Peyer's patch (tissue), 4 donors: ENCODE measurements around the gene ABCC6.

Source experiments
- POLR2A ChIP-seq, 2 donors: fragments of 450-650 bp; IDR thresholded peaks; one replicate each; pipeline ENCODE4 v1.5.1; 2017; ENCODE audit warnings: antibody characterized with exemption in 2 of 2, mild to moderate bottlenecking in 2 of 2, moderate library complexity in 2 of 2
- TF ChIP-seq, protein P1 (sequence below), 6 experiments: fragments of 450-650 bp in 4 of 6; fragments of 200-600 bp in 2 of 6; sonication (generic) in 1 of 6; IDR thresholded peaks; one replicate each; pipeline ENCODE4 v1.5.1; 2017 to 2019; ENCODE audit warnings: antibody characterized with exemption in 6 of 6, mild to moderate bottlenecking in 3 of 6, moderate library complexity in 1 of 6

GRCh38 chr16:16167927-16168326 lies 55.4 kb downstream of the ABCC6 start:
- TF ChIP-seq, protein P1, sequence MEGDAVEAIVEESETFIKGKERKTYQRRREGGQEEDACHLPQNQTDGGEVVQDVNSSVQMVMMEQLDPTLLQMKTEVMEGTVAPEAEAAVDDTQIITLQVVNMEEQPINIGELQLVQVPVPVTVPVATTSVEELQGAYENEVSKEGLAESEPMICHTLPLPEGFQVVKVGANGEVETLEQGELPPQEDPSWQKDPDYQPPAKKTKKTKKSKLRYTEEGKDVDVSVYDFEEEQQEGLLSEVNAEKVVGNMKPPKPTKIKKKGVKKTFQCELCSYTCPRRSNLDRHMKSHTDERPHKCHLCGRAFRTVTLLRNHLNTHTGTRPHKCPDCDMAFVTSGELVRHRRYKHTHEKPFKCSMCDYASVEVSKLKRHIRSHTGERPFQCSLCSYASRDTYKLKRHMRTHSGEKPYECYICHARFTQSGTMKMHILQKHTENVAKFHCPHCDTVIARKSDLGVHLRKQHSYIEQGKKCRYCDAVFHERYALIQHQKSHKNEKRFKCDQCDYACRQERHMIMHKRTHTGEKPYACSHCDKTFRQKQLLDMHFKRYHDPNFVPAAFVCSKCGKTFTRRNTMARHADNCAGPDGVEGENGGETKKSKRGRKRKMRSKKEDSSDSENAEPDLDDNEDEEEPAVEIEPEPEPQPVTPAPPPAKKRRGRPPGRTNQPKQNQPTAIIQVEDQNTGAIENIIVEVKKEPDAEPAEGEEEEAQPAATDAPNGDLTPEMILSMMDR (IDR thresholded peaks at IDR 0.05), result no peak
- TF ChIP-seq POLR2A (IDR thresholded peaks at IDR 0.05), result no peak
